Ecto neural progenitor cell (in vitro differentiated cells): ENCODE measurements around the gene AQP1.

ENCODE experiments used
- DNase-seq: peaks from one replicate; pipeline ENCODE4 v3.0.0-alpha.2; 2018; ENCODE audit warnings: low spot score

Gene AQP1

DNA sequence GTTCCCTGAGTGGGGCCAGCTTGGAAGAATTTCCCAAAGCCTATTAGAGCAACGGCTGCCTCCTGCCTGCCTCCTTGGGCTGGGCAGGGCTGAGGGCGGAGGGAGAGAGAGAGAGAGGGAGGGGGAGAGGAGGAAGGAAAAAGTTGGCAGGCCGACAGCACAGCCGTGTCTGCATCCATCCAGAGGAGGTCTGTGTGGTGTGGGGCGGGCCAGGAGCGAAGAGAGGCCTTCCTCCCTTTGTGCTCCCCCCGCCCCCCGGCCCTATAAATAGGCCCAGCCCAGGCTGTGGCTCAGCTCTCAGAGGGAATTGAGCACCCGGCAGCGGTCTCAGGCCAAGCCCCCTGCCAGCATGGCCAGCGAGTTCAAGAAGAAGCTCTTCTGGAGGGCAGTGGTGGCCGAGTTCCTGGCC lies at the start of gene AQP1:
Gene AQP1, plus strand, starts transcription at position 293 of the 409 bp plus-strand sequence. Its CDS starts 57 bp downstream, at position 350.
- DNase-seq, result no peak

- DNase-seq, result no peak
Observed at GRCh38 chr7:30862995-30863705, 48.5 kb upstream of the AQP1 start.

- DNase-seq, result no peak
Observed at GRCh38 chr7:30863706-30864035, 48.0 kb upstream of the AQP1 start.

DNA sequence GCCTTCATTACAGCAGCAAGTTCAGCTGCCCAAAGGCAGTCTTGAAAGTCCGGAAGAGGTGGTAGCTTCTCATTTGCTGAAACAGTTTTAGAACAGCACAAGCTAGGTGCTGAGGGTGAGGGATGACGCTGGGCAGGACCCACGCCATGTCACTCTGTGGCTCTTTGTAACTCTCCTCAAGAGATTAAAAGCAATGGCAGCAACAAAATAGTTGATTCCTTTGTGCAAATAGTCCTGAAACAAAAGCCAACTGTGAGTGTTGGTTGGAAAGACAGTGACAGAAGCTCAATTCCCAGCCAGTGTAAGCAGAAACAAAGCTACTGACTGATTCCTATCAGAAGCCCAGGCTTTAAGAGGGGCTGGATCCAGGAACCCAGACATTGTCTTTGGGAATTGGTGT lies 47.6 kb upstream of the AQP1 start:
- DNase-seq, result no peak

DNA sequence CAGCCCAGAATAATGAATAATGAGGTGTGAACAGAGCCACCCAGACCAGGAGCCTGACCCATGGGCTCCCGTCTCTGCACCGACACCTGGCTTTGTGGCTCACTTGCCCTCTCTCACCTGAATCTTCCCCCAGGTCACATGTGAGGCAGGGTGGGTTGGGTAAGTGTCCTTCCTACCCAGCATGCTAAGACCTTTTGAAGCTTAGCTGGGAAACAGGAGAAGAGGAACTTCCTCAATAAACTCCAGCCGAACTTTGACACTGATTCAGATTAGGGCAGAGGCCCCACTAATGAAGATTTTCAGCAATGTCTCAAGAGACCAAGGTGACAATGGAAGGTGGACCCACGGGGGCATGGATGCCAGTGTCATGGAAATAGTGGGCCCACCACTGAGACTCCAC lies 46.6 kb upstream of the AQP1 start:
- no peak for DNase-seq

DNA sequence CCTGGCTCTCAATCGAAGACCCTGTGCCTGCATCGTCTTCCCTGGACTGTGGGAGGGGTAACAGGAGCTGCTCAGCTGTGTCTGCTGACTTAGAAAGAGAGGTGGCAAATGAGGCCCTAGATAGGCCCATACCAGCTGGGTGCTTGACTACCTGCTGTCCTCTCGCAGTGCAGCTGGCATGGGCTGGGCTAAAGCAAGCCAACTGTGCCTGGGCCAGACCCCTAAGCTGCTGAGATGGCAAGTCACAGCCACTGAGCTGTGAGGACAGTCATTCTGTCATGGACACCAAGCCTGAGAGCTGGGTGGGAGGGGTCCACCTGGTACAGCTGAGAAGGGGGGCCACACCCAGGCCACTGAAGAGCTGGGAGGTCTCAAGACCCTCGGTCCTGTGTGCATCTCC lies 45.8 kb upstream of the AQP1 start:
- no peak for DNase-seq

DNA sequence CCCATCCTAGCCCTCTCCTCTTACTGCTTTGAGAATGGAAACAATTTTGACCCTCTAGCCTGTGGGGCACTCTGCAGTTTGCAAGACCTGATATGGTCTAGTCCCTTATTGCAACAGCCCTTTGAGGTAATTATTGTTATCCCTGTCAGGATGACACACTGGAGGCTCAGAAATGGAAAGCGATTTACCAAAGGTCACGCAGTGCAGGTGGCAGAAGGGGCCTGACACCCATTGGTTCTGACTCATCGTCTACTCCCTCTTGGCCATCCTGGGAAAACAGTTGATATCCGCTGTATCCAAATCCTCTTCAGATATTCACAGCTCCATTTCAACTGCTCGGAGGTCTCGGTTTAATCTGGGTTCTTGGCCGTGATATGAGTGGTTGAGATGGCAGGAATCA lies 44.7 kb upstream of the AQP1 start:
- DNase-seq, result no peak

DNA sequence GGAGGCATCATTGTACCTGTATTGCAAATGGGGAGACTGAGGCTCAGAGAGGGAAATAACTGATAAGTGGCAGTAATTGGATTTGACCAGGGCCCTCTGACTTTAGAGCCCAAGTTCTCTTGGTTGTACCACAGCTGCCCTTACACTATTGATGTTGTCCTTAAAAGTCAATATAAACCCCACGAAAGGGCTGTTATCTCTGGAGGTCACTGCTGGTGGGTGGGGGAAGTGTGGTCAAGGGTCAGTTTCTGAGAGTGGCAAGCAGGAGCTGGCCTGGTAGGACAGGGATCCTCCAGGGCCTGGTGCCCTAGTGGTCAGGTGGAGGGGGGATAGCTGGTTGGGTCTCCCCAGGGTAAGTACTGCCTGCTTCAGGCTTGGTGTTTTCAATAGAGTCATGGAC lies 44.2 kb upstream of the AQP1 start:
- no peak for DNase-seq

DNA sequence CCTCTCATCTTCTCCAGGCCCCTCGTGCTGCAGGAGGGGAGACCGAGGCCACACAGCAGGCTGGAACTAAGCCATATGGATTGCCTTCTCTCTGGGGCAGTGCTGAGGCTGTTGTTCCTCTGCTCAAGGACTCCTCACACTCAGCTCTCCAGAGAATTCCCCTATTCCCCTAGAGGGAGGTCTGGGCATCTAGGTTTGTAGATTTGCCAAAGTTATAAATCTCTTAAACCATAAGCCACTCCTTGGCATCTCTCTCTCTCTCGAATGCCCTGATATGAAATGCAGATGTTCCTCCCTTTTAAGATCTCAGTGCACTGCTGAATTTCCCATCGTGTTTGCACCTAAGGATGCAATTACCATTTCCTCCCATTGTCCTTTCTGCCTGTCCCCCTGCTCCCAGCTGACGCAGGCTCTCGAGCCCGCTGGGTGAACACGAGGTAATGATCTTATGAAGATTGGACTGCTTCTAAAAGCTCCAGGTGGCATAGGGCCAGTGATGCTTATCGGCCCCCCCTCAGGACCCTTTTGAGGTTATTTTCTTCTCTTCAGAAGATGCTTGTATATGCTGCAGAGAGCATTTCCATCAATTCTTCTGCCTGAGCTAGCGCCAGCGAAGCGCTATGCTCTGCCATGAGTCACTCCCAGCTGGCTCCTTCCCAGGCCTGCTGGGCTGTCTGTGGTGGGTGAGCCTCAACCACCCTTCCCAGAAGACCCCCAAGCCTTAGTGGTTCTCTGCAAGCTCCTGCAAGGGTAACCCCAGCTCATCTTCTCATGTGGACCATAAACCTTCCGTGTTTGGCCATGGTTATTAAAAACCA lies 41.6 kb upstream of the AQP1 start:
- no peak for DNase-seq

GRCh38 chr7:30870821-30871518 lies 40.7 kb upstream of the AQP1 start:
- no peak for DNase-seq

GRCh38 chr7:30871655-30872054 lies 40.0 kb upstream of the AQP1 start:
- no peak for DNase-seq

- no peak for DNase-seq
Observed at GRCh38 chr7:30873207-30873606, 38.4 kb upstream of the AQP1 start.

DNA sequence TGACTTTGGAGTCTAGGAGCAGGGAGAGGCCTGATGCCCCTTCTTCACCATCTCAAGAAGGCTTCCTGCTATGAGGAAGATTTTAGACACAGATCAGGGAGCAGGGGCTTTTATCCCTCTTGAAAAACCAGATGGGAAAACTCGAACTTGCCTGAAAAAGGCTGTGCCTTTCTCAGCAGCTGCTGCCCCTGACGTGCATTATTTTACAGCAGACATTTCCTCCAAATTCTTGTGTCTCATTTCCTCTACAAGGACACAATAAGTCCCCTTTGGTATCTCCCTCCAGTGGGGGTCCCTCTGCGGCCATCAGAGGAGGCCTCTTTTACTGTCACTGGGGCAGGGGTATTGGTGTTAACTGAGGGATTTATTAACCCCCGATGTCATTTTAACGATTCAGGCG lies 38.0 kb upstream of the AQP1 start:
- DNase-seq, result no peak

DNA sequence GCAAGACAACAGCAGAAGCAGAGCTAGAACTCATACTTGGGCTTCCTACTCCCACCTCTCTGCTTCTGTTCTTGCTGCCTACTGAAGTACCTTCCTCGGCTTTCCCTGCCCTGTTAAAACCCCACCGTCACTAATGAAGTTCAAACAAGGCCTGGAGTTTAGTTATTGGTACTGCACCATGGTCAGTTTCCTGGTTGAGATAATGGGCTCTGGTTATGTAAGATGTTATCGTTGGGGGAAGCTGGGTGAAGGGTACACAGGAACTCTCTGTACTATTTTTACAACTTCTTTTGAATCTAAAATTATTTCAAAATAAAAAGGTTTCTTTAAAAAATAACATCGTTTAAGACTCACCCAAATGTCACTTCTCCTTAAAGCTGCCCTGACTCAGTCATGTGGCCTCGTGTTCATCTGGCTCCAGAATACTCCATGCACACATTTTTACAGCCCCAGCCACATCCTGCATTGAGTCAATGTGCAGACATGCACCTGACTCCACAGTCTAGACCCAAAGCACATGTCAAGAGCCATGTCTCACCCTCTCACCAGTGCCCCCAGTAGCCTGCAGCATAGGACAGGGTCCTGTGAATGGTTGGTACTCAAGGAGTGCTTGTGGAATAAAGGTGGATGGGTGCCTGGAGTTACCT lies 36.9 kb upstream of the AQP1 start:
- DNase-seq, result no peak

DNA sequence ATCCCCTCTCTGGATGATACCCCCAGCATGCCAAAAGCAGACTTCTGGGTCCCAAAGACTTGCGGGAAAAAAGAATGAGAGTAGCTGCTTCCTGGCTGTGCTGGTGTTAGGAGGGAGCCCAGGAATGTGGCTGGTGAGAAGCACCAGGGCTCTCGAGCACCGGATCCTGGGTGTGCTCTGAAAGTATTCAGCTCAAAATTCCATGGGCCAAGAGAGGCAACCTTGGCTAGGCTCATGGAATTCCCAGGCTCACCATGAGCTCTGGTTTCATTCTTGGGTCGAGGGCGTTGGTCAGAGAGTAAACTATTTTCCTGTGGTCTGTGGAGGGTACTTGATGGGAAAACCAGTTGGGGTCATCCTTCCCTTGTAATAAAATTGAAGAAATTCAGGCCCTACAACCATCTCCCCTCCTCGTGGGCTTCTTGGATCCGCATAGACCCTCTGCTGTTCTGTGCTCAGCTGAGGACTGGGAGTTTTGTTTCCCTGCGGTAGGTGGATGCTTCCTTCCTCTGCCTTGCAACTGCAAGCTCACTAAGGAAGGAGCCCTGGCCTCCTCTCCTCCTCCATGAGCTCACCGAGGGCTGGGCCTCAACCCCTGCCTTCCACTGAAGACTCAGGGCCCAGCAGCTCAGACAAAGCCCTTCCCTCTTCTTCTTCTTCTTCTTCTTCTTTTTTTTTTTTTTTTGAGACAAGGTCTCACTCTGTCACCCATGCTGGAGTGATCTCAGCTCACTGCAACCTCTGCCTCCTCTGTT lies 34.5 kb upstream of the AQP1 start:
- no peak for DNase-seq

- no peak for DNase-seq
Observed at GRCh38 chr7:30877993-30878392, 33.7 kb upstream of the AQP1 start.

DNA sequence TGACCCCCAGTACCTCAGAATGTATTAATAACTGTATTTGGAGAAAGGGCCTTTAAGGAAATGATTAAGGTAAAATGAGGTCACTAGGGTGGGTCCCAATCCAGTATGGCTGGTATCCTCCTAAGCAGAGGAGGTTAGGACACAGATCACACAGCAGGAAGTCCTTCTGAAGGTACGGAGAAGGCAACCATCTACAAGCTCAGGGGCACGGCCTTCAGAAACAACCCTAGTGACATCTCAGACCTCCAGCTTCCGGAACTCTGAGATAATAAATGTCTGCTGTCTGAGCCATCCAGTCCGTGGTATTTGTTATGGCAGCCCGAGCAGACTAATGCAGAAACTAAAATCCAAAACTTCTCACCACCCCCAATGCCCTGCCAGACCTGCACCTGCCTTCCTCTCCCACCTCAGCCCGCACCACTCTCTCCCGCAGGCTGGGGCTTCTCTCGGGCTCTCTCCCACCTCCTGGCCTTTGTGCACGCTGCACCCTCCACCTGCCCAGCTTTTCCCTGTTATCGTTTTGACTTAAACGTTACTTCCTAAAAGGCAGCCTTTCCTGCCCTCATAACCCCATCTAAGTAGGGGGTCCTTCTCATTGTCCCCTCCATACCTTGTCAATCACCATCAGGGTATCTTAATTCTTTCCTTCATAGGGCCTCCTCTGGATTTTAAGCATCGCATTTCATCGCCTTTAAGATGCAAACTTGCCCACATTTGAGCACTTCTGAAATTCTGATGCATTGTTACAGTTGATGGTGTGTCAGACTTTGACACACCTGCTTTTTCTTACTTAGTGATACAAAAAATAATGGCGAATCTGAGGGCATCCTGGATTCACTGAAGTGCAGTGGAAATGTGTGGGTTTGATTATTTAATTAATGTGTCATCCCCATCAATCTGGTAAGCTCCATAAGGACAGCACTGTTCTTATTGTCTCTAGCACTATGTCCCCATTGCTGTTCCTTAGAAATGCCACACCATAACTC lies 32.2 kb upstream of the AQP1 start:
- DNase-seq, result no peak

DNA sequence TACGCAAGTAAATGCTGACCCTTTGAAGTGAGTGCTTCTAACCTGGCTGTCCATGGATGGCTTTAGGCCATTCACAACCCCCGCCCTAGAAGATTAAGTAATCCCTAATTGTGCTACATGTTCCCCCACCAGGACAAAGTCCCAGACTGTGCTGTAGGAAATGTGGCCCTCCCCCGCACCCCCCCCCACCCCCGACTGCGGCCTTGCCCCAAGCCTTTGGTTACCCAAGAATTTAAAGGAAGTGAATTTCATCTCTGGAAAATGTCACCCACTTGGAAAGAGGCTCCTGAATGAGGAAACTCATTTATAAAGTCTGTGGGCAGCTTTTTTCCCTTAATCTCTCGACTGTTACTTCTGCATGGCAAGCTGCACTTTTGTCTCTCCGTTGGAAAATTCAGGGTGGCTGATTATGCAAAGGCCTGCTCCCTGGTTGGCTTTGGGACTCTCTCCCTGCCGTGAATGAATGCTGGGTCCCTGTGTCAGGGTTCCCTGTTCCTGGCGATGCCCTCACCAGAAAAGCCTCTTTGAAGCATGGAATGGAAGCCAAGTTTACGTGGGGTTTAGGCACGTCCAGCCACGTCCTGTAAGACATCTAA lies 31.4 kb upstream of the AQP1 start:
- no peak for DNase-seq

- DNase-seq, result no peak
Observed at GRCh38 chr7:30880941-30881340, 30.7 kb upstream of the AQP1 start.

DNA sequence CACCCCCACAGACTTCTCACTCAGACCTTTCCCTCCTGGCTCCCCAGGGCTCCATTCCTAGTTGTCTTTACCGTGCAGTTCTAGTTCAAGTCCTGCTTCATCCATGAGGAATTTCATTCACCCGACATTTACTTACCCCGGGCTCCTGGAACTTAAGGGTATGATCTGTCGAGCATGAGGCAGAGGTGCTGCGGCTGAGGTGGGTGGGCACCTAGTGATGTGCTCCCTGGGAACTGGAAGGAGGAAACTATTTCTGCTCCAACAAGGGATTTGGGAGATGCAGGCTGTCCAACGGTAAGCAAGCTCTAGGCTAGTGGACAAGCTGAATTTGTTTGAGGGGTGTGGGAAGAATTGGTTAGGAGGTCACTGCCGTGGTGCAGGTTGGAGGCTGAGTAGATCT lies 30.2 kb upstream of the AQP1 start:
- no peak for DNase-seq
